Breast epithelium (tissue), 4 donors: ENCODE data around the gene LAMC2. TPM values are rescaled to one million over a fixed set of nuclear protein-coding genes. Genes with fewer than 3 reads are reported as not detected.

Experiments
- DNase-seq, 2 donors: peaks; one replicate each; pipeline ENCODE4 v3.0.0-alpha.2; 2019; ENCODE audit warnings: low spot score in 2 of 2
- H3K27ac ChIP-seq, 2 donors: fragments of 200-600 bp; sonication (generic) in 1 of 2; one replicate each; pipeline ENCODE4 v1.5.1; 2016 to 2019; ENCODE audit warnings: mild to moderate bottlenecking in 1 of 2
- H3K27me3 ChIP-seq, 2 donors: fragments of 200-600 bp; sonication (generic) in 1 of 2; one replicate each; pipeline versions ENCODE4 v1.5.1 to v1.6.0; 2017 to 2019; ENCODE audit warnings: control low read depth in 1 of 2, mild to moderate bottlenecking in 1 of 2
- H3K36me3 ChIP-seq: fragments of 200-600 bp; one replicate; pipeline ENCODE4 v1.5.1; 2019
- H3K4me1 ChIP-seq, 2 donors: fragments of 200-600 bp; sonication (generic); one replicate each; pipeline ENCODE4 v1.5.1; 2016 to 2019; ENCODE audit warnings: control low read depth in 1 of 2
- H3K4me3 ChIP-seq, 3 donors: fragments of 200-600 bp; sonication (generic); 1 replicate in 2 of 3; 2 replicates in 1 of 3; pipeline ENCODE4 v1.5.1; 2016 to 2019; ENCODE audit warnings: mild to moderate bottlenecking in 3 of 3, moderate library complexity in 2 of 3
- H3K9me3 ChIP-seq, 2 donors: fragments of 200-600 bp; sonication (generic) in 1 of 2; one replicate each; pipeline ENCODE4 v1.5.1; 2016 to 2019; ENCODE audit warnings: control low read depth in 1 of 2
- CTCF ChIP-seq, 3 donors: fragments of 450-650 bp; IDR thresholded peaks; one replicate each; pipeline ENCODE4 v1.5.1; 2016 to 2017; ENCODE audit warnings: antibody characterized with exemption in 3 of 3, mild to moderate bottlenecking in 3 of 3, moderate library complexity in 3 of 3
- POLR2A ChIP-seq: fragments of 450-650 bp; IDR thresholded peaks from one replicate; pipeline ENCODE4 v1.6.1; 2016; ENCODE audit warnings: antibody characterized with exemption, mild to moderate bottlenecking, moderate library complexity
- POLR2AphosphoS5 ChIP-seq, 3 donors: sonication (generic); formaldehyde crosslinking; IDR thresholded peaks; one replicate each; pipeline ENCODE4 v1.6.1; 2017; ENCODE audit warnings: antibody characterized with exemption in 3 of 3
- intact Hi-C: fragments of 100-400 bp; cut with DNase I; formaldehyde crosslinking; loops from one replicate; pipeline ENCODE4 v1.15.1; 2023; ENCODE audit warnings: low total_unique reads
- total RNA-seq, 3 donors: library from RNA; depleted of rRNA; stranded (reverse); fragments of >200 nt; gene quantifications; one replicate each; pipeline ENCODE4 v1.1.0, GENCODE V29; 2016

Gene LAMC2
- total RNA-seq, 3 donors from 2014 or later = 3.0 to 20.3 (median 16.4) TPM

- Histone ChIP-seq H3K4me3 (no peak overlapping the region), H3K9me3 (no peaks in the 10 kb centered on the region), H3K4me1 (no peaks in the 10 kb centered on the region), H3K27me3 (no peaks in the 10 kb centered on the region), H3K36me3 (no peaks in the 10 kb centered on the region), H3K27ac (no peak overlapping the region)
- TF ChIP-seq CTCF (IDR thresholded peaks at IDR 0.05) (no peak), POLR2AphosphoS5 (IDR thresholded peaks at IDR 0.05) (peak in 1 of 3 donors; percentile 50)
- DNase-seq = peak; percentile 78 to 87
- intact Hi-C loops = no loop called here
Measured at GRCh38 chr1:183159960-183160359, 26.1 kb upstream of the LAMC2 start.

- TF ChIP-seq POLR2A = no peak
- TF ChIP-seq CTCF (IDR thresholded peaks at IDR 0.05) = no peak
- no peak for TF ChIP-seq POLR2AphosphoS5 (IDR thresholded peaks at IDR 0.05)
Measured at GRCh38 chr1:183161391-183161790, 24.7 kb upstream of the LAMC2 start.

GRCh38 chr1:183163316-183163715 lies 22.7 kb upstream of the LAMC2 start:
- TF ChIP-seq POLR2A (no peak), CTCF (IDR thresholded peaks at IDR 0.05) (no peak), POLR2AphosphoS5 (IDR thresholded peaks at IDR 0.05) (no peak)
- H3K9me3 ChIP-seq = no peaks in the 10 kb centered on the region
- DNase-seq = no peak
- no peak overlapping the region for H3K27ac ChIP-seq
- H3K36me3 ChIP-seq = no peaks in the 10 kb centered on the region
- H3K4me1 ChIP-seq = no peaks in the 10 kb centered on the region
- H3K27me3 ChIP-seq = no peaks in the 10 kb centered on the region
- H3K4me3 ChIP-seq = no peak overlapping the region
- intact Hi-C loops = no loop called here

More at GRCh38 chr1:183161391-183161790, 24.7 kb upstream of the LAMC2 start:
- Histone ChIP-seq H3K27me3 (no peaks in the 10 kb centered on the region), H3K36me3 (no peaks in the 10 kb centered on the region), H3K27ac (no peak overlapping the region), H3K9me3 (no peaks in the 10 kb centered on the region), H3K4me3 (no peak overlapping the region), H3K4me1 (no peaks in the 10 kb centered on the region)
- DNase-seq = no peak
- intact Hi-C loops = no loop called here

- Histone ChIP-seq H3K27me3 (no peaks in the 10 kb centered on the region), H3K9me3 (no peaks in the 10 kb centered on the region), H3K4me3 (no peak overlapping the region), H3K27ac (peak overlapping the region; percentile 4 to 63), H3K36me3 (no peaks in the 10 kb centered on the region), H3K4me1 (no peaks in the 10 kb centered on the region)
- TF ChIP-seq CTCF (IDR thresholded peaks at IDR 0.05) (no peak), POLR2AphosphoS5 (IDR thresholded peaks at IDR 0.05) (no peak), POLR2A (no peak)
- intact Hi-C loops = no loop called here
- DNase-seq = peak in 1 of 2 donors; percentile 64
Measured at GRCh38 chr1:183164340-183164739, 21.7 kb upstream of the LAMC2 start.

GRCh38 chr1:183164963-183165362 lies 21.1 kb upstream of the LAMC2 start:
- H3K27ac ChIP-seq = peak overlapping the region in 1 of 2 donors; percentile 63
- intact Hi-C loops = no loop called here
- TF ChIP-seq POLR2A (no peak), CTCF (IDR thresholded peaks at IDR 0.05) (no peak), POLR2AphosphoS5 (IDR thresholded peaks at IDR 0.05) (no peak)

More at GRCh38 chr1:183164963-183165362, 21.1 kb upstream of the LAMC2 start:
- DNase-seq = peak in 1 of 2 donors; percentile 68
- no peaks in the 10 kb centered on the region for H3K4me1 ChIP-seq
- H3K4me3 ChIP-seq = no peak overlapping the region
- H3K27me3 ChIP-seq = no peaks in the 10 kb centered on the region
- H3K9me3 ChIP-seq = no peaks in the 10 kb centered on the region
- H3K36me3 ChIP-seq = no peaks in the 10 kb centered on the region
